ENCODE measurements around the gene SLF1.

The SLF1 gene

GRCh38 chr5:94661086-94661485 lies 42.6 kb downstream of the SLF1 start:
- no peak for DNase-seq (ENCODE audit: low read depth in 2 of 2)

GRCh38 chr5:94667937-94668336 lies 49.5 kb downstream of the SLF1 start:
- no peak for DNase-seq (ENCODE audit: low read depth in 2 of 2)

- DNase-seq (ENCODE audit: low read depth in 2 of 2) = no peak
These were observed 52.3 kb downstream of the SLF1 start for GRCh38 chr5:94670726-94671125.

- no peak for DNase-seq (ENCODE audit: low read depth in 2 of 2)
These were observed 54.3 kb downstream of the SLF1 start for GRCh38 chr5:94672746-94673145.

- DNase-seq (ENCODE audit: low read depth in 2 of 2) = no peak
These were observed 56.3 kb downstream of the SLF1 start for GRCh38 chr5:94674490-94675382.

GRCh38 chr5:94675965-94676618 lies 57.6 kb downstream of the SLF1 start:
- DNase-seq (ENCODE audit: low read depth in 2 of 2) = no peak

GRCh38 chr5:94682814-94683520 lies 64.5 kb downstream of the SLF1 start:
- no peak for DNase-seq (ENCODE audit: low read depth in 2 of 2)

- no peak for DNase-seq (ENCODE audit: low read depth in 2 of 2)
These were observed 71.4 kb downstream of the SLF1 start for GRCh38 chr5:94689908-94690307.

- DNase-seq (ENCODE audit: low read depth in 2 of 2) = no peak
These were observed 72.3 kb downstream of the SLF1 start for GRCh38 chr5:94690778-94691177.

- DNase-seq (ENCODE audit: low read depth in 2 of 2) = no peak
These were observed 72.8 kb downstream of the SLF1 start for GRCh38 chr5:94691291-94691690.

- DNase-seq (ENCODE audit: low read depth in 2 of 2) = no peak
These were observed 73.5 kb downstream of the SLF1 start for GRCh38 chr5:94691949-94692348.

GRCh38 chr5:94692581-94692980 lies 74.1 kb downstream of the SLF1 start:
- no peak for DNase-seq (ENCODE audit: low read depth in 2 of 2)

- peak; percentile 26 to 35 for DNase-seq (ENCODE audit: low read depth in 2 of 2)
These were observed 74.8 kb downstream of the SLF1 start for GRCh38 chr5:94693043-94693822.

GRCh38 chr5:94693845-94694370 lies 75.4 kb downstream of the SLF1 start:
- no peak for DNase-seq (ENCODE audit: low read depth in 2 of 2)

- no peak for DNase-seq (ENCODE audit: low read depth in 2 of 2)
These were observed 76.2 kb downstream of the SLF1 start for GRCh38 chr5:94694671-94695070.

- no peak for DNase-seq (ENCODE audit: low read depth in 2 of 2)
These were observed 79.7 kb downstream of the SLF1 start for GRCh38 chr5:94698197-94698596.

- DNase-seq (ENCODE audit: low read depth in 2 of 2) = no peak
These were observed 81.1 kb downstream of the SLF1 start for GRCh38 chr5:94699562-94699961.

- DNase-seq (ENCODE audit: low read depth in 2 of 2) = no peak
These were observed 82.1 kb downstream of the SLF1 start for GRCh38 chr5:94700592-94700991.

- no peak for DNase-seq (ENCODE audit: low read depth in 2 of 2)
These were observed 84.3 kb downstream of the SLF1 start for GRCh38 chr5:94702729-94703128.

- no peak for DNase-seq (ENCODE audit: low read depth in 2 of 2)
These were observed 87.0 kb downstream of the SLF1 start for GRCh38 chr5:94705427-94705826.

GRCh38 chr5:94707359-94707758 lies 88.9 kb downstream of the SLF1 start:
- no peak for DNase-seq (ENCODE audit: low read depth in 2 of 2)

- DNase-seq (ENCODE audit: low read depth in 2 of 2) = no peak
These were observed 90.8 kb downstream of the SLF1 start for GRCh38 chr5:94709277-94709676.

Measured in fibroblast of skin of left biceps (primary cell).